GM12872 (cell line): ENCODE data around the gene PPP6C.

Experiments
- TF ChIP-seq, protein P1 (sequence below): IDR thresholded peaks from 3 replicates; pipeline ENCODE4 v1.5.1; 2011; ENCODE audit warnings: low read depth, mild to moderate bottlenecking, low read length, moderate library complexity; ENCODE audit not compliant: insufficient read depth

Gene PPP6C

DNA sequence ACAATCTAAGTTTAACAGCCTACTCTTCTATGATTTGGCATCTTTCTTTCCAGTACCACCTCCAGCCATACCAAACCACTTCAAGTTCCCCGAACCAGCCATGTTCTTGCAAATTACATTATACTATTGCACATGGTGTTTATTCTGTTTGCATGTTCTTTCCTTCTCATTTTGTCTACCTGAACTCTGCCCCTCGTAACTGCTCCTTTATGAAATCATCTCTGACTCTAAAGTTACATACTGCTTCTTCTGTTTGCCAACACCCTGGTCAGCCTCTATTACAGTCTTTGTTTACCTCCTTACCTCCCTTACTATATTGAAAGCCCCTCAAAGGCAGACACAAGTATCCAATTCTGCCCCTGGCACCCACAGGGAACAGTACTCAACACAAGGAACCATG lies 6.0 kb downstream of the PPP6C start:
- TF ChIP-seq, protein P1, sequence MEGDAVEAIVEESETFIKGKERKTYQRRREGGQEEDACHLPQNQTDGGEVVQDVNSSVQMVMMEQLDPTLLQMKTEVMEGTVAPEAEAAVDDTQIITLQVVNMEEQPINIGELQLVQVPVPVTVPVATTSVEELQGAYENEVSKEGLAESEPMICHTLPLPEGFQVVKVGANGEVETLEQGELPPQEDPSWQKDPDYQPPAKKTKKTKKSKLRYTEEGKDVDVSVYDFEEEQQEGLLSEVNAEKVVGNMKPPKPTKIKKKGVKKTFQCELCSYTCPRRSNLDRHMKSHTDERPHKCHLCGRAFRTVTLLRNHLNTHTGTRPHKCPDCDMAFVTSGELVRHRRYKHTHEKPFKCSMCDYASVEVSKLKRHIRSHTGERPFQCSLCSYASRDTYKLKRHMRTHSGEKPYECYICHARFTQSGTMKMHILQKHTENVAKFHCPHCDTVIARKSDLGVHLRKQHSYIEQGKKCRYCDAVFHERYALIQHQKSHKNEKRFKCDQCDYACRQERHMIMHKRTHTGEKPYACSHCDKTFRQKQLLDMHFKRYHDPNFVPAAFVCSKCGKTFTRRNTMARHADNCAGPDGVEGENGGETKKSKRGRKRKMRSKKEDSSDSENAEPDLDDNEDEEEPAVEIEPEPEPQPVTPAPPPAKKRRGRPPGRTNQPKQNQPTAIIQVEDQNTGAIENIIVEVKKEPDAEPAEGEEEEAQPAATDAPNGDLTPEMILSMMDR = no peak

DNA sequence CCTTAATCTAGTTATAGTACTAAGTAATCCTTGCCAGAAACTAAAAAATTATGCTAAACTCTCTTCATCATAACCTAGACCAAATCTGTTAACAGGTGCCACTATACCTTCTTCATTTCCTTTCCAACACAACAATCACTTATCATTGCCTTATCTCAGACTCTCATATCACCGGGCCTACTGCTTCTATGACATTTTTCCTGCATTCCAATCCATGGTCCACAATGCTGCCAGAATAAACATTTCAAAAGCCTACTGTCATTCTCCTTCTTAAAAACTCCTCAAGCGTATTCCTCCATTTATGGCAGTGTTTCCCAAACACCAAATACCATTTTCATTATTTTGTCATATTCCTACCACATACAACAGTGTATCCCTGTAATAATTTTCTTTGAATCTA lies 6.5 kb downstream of the PPP6C start:
- TF ChIP-seq, protein P1 = no peak

- TF ChIP-seq, protein P1 = no peak
These were observed 8.7 kb downstream of the PPP6C start for GRCh38 chr9:125180876-125181275.

DNA sequence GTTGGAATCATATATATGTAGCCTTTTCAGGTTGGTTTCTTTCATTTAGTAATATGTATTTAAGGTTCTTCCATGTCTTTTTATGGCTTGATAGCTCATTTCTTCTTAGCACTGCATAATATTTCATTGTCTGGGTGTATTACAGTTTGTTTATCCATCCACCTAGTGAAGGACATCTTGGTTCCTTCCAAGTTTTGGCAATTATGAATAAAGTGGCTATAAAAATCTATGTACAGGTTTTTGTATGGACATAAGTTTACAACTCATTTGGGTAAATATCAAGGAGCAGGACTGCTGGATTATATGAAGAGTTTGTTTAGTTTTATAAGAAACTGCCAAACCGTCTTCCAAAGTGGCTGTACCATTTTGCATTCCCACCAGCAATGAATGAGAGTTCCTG lies 11.7 kb downstream of the PPP6C start:
- TF ChIP-seq, protein P1 = no peak

DNA sequence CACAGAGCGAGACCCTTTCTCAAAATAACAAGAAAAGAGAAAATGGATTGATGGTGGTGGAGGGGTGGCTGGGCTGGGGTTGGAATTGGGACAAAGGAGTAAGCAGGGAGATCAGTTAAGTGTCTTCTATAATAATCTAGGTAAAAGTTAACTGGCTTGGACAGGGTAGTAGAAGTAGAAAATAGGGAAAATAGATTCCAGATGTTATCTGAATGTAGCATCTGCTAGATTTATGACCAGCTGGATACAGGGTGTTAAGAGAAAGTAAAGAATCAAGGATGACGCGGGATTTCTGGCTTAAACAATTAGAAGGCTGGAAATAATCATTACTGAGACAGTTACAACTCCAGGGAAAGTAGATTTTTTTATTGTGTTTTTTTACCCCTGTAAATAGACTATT lies 13.0 kb downstream of the PPP6C start:
- TF ChIP-seq, protein P1 = no peak

- TF ChIP-seq, protein P1 = no peak
These were observed 17.4 kb downstream of the PPP6C start for GRCh38 chr9:125172031-125172755.

DNA sequence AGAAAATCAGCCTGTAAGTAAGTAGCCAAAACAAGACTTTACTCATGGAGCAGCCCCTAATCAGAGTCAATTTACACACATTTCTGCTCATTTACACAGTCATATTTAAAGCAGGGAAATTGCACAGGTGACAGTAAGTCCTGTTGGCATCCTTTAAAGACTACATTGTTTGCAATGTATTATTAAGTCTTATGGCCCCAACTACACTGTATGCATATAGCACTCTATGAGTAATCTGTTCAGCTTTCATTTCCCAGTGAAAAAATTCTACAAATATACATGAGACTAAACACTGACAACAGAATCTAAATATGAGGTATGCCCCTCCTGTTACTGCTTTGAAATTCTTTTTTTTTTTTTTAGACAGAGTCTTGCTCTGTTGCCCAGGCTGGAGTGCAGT lies 19.7 kb downstream of the PPP6C start:
- TF ChIP-seq, protein P1 = no peak
